ENCODE results near the gene PSIP1.

- no peak for TF ChIP-seq CTCF (conservative IDR thresholded peaks at IDR 0.05; ENCODE audit: low read length)
- TF ChIP-seq EZH2phosphoT487 (IDR thresholded peaks at IDR 0.05; ENCODE audit: borderline replicate concordance) = no peak
Measured at GRCh38 chr9:15433191-15433590, 77.6 kb downstream of the PSIP1 start.

Measured in Loucy (cell line).